SK-N-SH (cell line): Measurements from ENCODE around the gene PKD2L2. TPM values are rescaled to one million over a fixed set of nuclear protein-coding genes. Genes with fewer than 3 reads are reported as not detected.

ENCODE experiments used
- CTCF ChIA-PET: fragments of 300-600, 350-600 bp; formaldehyde crosslinking; extraction: SDS; loops from one replicate; lab custom pipeline; 2021; lab: Yijun Ruan, JAX
- POLR2A ChIA-PET: fragments of 350-600 bp; sonication (Branson Sonifier 250); formaldehyde crosslinking; extraction: SDS; loops from one replicate; lab custom pipeline; 2020; ENCODE audit warnings: antibody characterized with exemption, inconsistent platforms; lab: Yijun Ruan, JAX
- DNase-seq: peaks from one replicate; pipeline ENCODE4 v3.0.0; 2012
- H2AFZ ChIP-seq: fragments of 200-600 bp; sonication (generic); 2 replicates; pipeline ENCODE4 v1.8.1; 2016; ENCODE audit warnings: antibody characterized with exemption, mild to moderate bottlenecking, low read depth
- H3F3A ChIP-seq: fragments of 200-600 bp; sonication (generic); replicated peaks from 2 replicates; pipeline ENCODE3; 2016; ENCODE audit warnings: antibody characterized with exemption, mild to moderate bottlenecking; ENCODE audit not compliant: insufficient read depth
- H3K27ac ChIP-seq, 2 experiments: fragments of 200-500 bp in 1 of 2; fragments of 200-600 bp in 1 of 2; sonication (Bioruptor generic) in 1 of 2; sonication (generic), shearing (Covaris generic) in 1 of 2; 2 replicates each; pipeline versions ENCODE4 v1.5.1 to v1.6.1; 2014 to 2016; ENCODE audit warnings: low read depth in 2 of 2, inconsistent platforms in 1 of 2, low read length in 1 of 2, mild to moderate bottlenecking in 1 of 2, mixed read lengths in 1 of 2
- H3K27me3 ChIP-seq: fragments of 200-600 bp; sonication (generic), shearing (Covaris generic); 2 replicates; pipeline ENCODE4 v1.6.1; 2016; ENCODE audit warnings: mixed run types; ENCODE audit not compliant: insufficient read depth
- H3K36me3 ChIP-seq, 2 experiments: fragments of 200-500 bp in 1 of 2; fragments of 200-600 bp in 1 of 2; sonication (Bioruptor generic) in 1 of 2; sonication (generic) in 1 of 2; replicated peaks in 1 of 2; 2 replicates each; pipeline versions ENCODE3 to v1.5.1; 2014 to 2016; ENCODE audit warnings: low read length in 1 of 2, mild to moderate bottlenecking in 1 of 2; ENCODE audit not compliant: insufficient read depth in 2 of 2, control insufficient read depth in 1 of 2
- H3K4me1 ChIP-seq, 2 experiments: fragments of 200-500 bp in 1 of 2; fragments of 200-600 bp in 1 of 2; sonication (Bioruptor generic) in 1 of 2; sonication (generic), shearing (Covaris generic) in 1 of 2; 2 replicates each; pipeline versions ENCODE4 v1.5.1 to v1.6.1; 2014 to 2016; ENCODE audit warnings: low read depth in 1 of 2, low read length in 1 of 2, mixed run types in 1 of 2; ENCODE audit not compliant: insufficient read depth in 2 of 2, control insufficient read depth in 1 of 2
- H3K4me2 ChIP-seq: fragments of 200-600 bp; sonication (generic), shearing (Covaris generic); 2 replicates; pipeline ENCODE4 v1.6.1; 2017; ENCODE audit warnings: mixed run types
- H3K4me3 ChIP-seq, 2 experiments: fragments of 200-500 bp in 1 of 2; fragments of 200-600 bp in 1 of 2; sonication (Bioruptor generic) in 1 of 2; sonication (generic), shearing (Covaris generic) in 1 of 2; 2 replicates each; pipeline versions ENCODE4 v1.5.1 to v1.8.1; 2014 to 2016; ENCODE audit warnings: low read depth in 2 of 2, inconsistent platforms in 1 of 2, low read length in 1 of 2, mild to moderate bottlenecking in 1 of 2, mixed read lengths in 1 of 2, moderate library complexity in 1 of 2
- H3K79me2 ChIP-seq: fragments of 200-600 bp; sonication (generic); 2 replicates; pipeline ENCODE4 v1.8.1; 2017; ENCODE audit warnings: mild to moderate bottlenecking; ENCODE audit not compliant: insufficient read depth
- H3K9ac ChIP-seq: fragments of 200-600 bp; sonication (generic); 2 replicates; pipeline ENCODE4 v1.6.1; 2017; ENCODE audit warnings: mixed run types
- H3K9me2 ChIP-seq: fragments of 200-600 bp; sonication (generic); 2 replicates; pipeline ENCODE4 v1.6.1; 2017; ENCODE audit warnings: mixed run types
- H3K9me3 ChIP-seq: fragments of 200-600 bp; sonication (generic); 2 replicates; pipeline ENCODE4 v1.6.1; 2017; ENCODE audit warnings: mixed run types, mild to moderate bottlenecking, moderate library complexity
- H4K20me1 ChIP-seq: fragments of 200-600 bp; sonication (generic); 2 replicates; pipeline ENCODE4 v1.6.1; 2017; ENCODE audit warnings: mild to moderate bottlenecking, mixed run types; ENCODE audit not compliant: insufficient read depth
- ELF1 ChIP-seq: IDR thresholded peaks from 2 replicates; pipeline ENCODE4 v1.4.0; 2012
- EP300 ChIP-seq, 2 experiments: IDR thresholded peaks; 2 replicates each; pipeline versions ENCODE4 v1.4.0 to v1.6.1; 2012; ENCODE audit warnings: borderline replicate concordance in 1 of 2, low read depth in 1 of 2, low read length in 1 of 2
- FOSL2 ChIP-seq: IDR thresholded peaks from 2 replicates; pipeline ENCODE4 v1.4.0; 2012; ENCODE audit warnings: low read depth, mild to moderate bottlenecking, moderate library complexity, borderline replicate concordance
- FOXJ3 ChIP-seq: sonication (generic); formaldehyde crosslinking; IDR thresholded peaks from 2 replicates; pipeline ENCODE4 v1.5.1; 2020; ENCODE audit warnings: mild to moderate bottlenecking, missing genetic modification reagents
- FOXM1 ChIP-seq: IDR thresholded peaks from 2 replicates; pipeline ENCODE4 v1.4.0; 2012; ENCODE audit warnings: low read depth, mild to moderate bottlenecking
- GABPA ChIP-seq: IDR thresholded peaks from 2 replicates; pipeline ENCODE4 v1.4.0; 2012; ENCODE audit warnings: low read depth, mild to moderate bottlenecking
- IRF3 ChIP-seq: fragments of 150-350 bp; IDR thresholded peaks from 2 replicates; pipeline ENCODE4 v1.6.1; 2016; ENCODE audit warnings: mild to moderate bottlenecking, low read depth, low read length
- JUND ChIP-seq: IDR thresholded peaks from 2 replicates; pipeline ENCODE4 v1.4.0; 2012
- MEF2A ChIP-seq: IDR thresholded peaks from 2 replicates; pipeline ENCODE4 v1.4.0; 2012; ENCODE audit warnings: low read depth, borderline replicate concordance
- MXI1 ChIP-seq: IDR thresholded peaks from 2 replicates; pipeline ENCODE4 v1.6.1; 2012; ENCODE audit warnings: mild to moderate bottlenecking, low read depth, low read length, improper control_type of control experiment
- NRF1 ChIP-seq: IDR thresholded peaks from 2 replicates; pipeline ENCODE4 v1.6.1; 2012; ENCODE audit warnings: low read depth, mild to moderate bottlenecking, low read length
- POLR2AphosphoS5 ChIP-seq: IDR thresholded peaks from 2 replicates; pipeline ENCODE4 v1.6.1; 2012; ENCODE audit warnings: low read depth, low read length
- SIN3A ChIP-seq: IDR thresholded peaks from 2 replicates; pipeline ENCODE4 v1.6.1; 2012; ENCODE audit warnings: low read depth, mild to moderate bottlenecking, low read length, moderate library complexity, borderline replicate concordance
- TAF1 ChIP-seq: IDR thresholded peaks from 2 replicates; pipeline ENCODE4 v1.6.1; 2012; ENCODE audit warnings: low read depth, mild to moderate bottlenecking, low read length, moderate library complexity, borderline replicate concordance
- TCF12 ChIP-seq: IDR thresholded peaks from 2 replicates; pipeline ENCODE4 v1.4.0; 2012
- TEAD4 ChIP-seq: IDR thresholded peaks from 2 replicates; pipeline ENCODE4 v1.4.0; 2012; ENCODE audit warnings: mild to moderate bottlenecking, borderline replicate concordance; ENCODE audit not compliant: insufficient read depth
- YY1 ChIP-seq: IDR thresholded peaks from 2 replicates; pipeline ENCODE4 v1.4.0; 2012; ENCODE audit warnings: low read depth, mild to moderate bottlenecking
- WGBS: methylation state at CpG from one replicate; pipeline ENCODE4 v1.1.6; 2017; ENCODE audit warnings: low lambda C conversion rate; 5-methylcytosine and 5-hydroxymethylcytosine counted together
- polyA plus RNA-seq, 3 experiments: library from polyadenylated mRNA; depleted of rRNA; stranded (reverse); fragments of >200 nt; gene quantifications; 2 replicates each; pipeline ENCODE4 v1.2.3, GENCODE V29; 2012
- TF ChIP-seq, protein P1 (sequence below): IDR thresholded peaks from 2 replicates; pipeline ENCODE4 v1.6.1; 2012; ENCODE audit warnings: mild to moderate bottlenecking, low read depth, low read length, moderate library complexity
- TF ChIP-seq, protein P2 (sequence below): fragments of 150-350 bp; IDR thresholded peaks from 2 replicates; pipeline ENCODE4 v1.6.1; 2017; ENCODE audit warnings: antibody characterized with exemption, low read length, low read depth, borderline replicate concordance
- TF ChIP-seq, protein P3 (sequence below): fragments of 200-600 bp; sonication (generic); IDR thresholded peaks from 2 replicates; pipeline ENCODE4 v1.6.1; 2017; ENCODE audit warnings: antibody characterized with exemption, mild to moderate bottlenecking, moderate library complexity
- TF ChIP-seq, protein P4 (sequence below): IDR thresholded peaks from 2 replicates; pipeline ENCODE4 v1.4.0; 2012; ENCODE audit warnings: low read depth

Gene PKD2L2
- polyA plus RNA-seq, 1 of the 3 experiments (the other 2 are of a cell fraction), result 0.26 TPM

- CTCF ChIA-PET, result no interaction called here
- Histone ChIP-seq H3K9ac (no peak overlapping the region), H2AFZ (no peak overlapping the region), H3K4me1 (no peaks in the 10 kb centered on the region), H3K79me2 (no peaks in the 10 kb centered on the region), H3K27ac (no peak overlapping the region), H3F3A (peaks cover 3% of the 10 kb centered on the region), H3K9me3 (no peaks in the 10 kb centered on the region), H3K4me3 (no peak overlapping the region), H3K4me2 (no peak overlapping the region), H3K36me3 (no peaks in the 10 kb centered on the region), H3K27me3 (no peaks in the 10 kb centered on the region), H3K9me2 (no peaks in the 10 kb centered on the region), H4K20me1 (no peaks in the 10 kb centered on the region)
- TF ChIP-seq JUND (no peak), SIN3A (no peak), TEAD4 (no peak), YY1 (no peak), MEF2A (no peak), GABPA (no peak), POLR2AphosphoS5 (no peak), TAF1 (no peak), TCF12 (no peak), IRF3 (no peak), MXI1 (no peak)
- TF ChIP-seq, protein P1, sequence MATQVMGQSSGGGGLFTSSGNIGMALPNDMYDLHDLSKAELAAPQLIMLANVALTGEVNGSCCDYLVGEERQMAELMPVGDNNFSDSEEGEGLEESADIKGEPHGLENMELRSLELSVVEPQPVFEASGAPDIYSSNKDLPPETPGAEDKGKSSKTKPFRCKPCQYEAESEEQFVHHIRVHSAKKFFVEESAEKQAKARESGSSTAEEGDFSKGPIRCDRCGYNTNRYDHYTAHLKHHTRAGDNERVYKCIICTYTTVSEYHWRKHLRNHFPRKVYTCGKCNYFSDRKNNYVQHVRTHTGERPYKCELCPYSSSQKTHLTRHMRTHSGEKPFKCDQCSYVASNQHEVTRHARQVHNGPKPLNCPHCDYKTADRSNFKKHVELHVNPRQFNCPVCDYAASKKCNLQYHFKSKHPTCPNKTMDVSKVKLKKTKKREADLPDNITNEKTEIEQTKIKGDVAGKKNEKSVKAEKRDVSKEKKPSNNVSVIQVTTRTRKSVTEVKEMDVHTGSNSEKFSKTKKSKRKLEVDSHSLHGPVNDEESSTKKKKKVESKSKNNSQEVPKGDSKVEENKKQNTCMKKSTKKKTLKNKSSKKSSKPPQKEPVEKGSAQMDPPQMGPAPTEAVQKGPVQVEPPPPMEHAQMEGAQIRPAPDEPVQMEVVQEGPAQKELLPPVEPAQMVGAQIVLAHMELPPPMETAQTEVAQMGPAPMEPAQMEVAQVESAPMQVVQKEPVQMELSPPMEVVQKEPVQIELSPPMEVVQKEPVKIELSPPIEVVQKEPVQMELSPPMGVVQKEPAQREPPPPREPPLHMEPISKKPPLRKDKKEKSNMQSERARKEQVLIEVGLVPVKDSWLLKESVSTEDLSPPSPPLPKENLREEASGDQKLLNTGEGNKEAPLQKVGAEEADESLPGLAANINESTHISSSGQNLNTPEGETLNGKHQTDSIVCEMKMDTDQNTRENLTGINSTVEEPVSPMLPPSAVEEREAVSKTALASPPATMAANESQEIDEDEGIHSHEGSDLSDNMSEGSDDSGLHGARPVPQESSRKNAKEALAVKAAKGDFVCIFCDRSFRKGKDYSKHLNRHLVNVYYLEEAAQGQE, result no peak
- no peak for DNase-seq
- POLR2A ChIA-PET, result no interaction called here
- 90% methylated on average over 7 of the region's 7 CpGs for WGBS
Measured at GRCh38 chr5:137870647-137871339, 18.5 kb upstream of the PKD2L2 start.

- no peaks in the 10 kb centered on the region for H3K4me1 ChIP-seq
- H3K4me3 ChIP-seq, result no peak overlapping the region
- peaks cover 3% of the 10 kb centered on the region for H3F3A ChIP-seq
- ChIA-PET POLR2A (no interaction called here), CTCF (no interaction called here)
- H4K20me1 ChIP-seq, result no peaks in the 10 kb centered on the region
- no peak overlapping the region for H3K9ac ChIP-seq
- no peak overlapping the region for H3K27ac ChIP-seq
- H3K4me2 ChIP-seq, result no peak overlapping the region
- no peak for DNase-seq
- 98% methylated on average over 3 of the region's 3 CpGs for WGBS
- no peak overlapping the region for H2AFZ ChIP-seq
- no peaks in the 10 kb centered on the region for H3K9me3 ChIP-seq
- no peaks in the 10 kb centered on the region for H3K9me2 ChIP-seq
- H3K27me3 ChIP-seq, result no peaks in the 10 kb centered on the region
- H3K36me3 ChIP-seq, result no peaks in the 10 kb centered on the region
- TF ChIP-seq, protein P2, sequence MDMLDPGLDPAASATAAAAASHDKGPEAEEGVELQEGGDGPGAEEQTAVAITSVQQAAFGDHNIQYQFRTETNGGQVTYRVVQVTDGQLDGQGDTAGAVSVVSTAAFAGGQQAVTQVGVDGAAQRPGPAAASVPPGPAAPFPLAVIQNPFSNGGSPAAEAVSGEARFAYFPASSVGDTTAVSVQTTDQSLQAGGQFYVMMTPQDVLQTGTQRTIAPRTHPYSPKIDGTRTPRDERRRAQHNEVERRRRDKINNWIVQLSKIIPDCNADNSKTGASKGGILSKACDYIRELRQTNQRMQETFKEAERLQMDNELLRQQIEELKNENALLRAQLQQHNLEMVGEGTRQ, result no peak
- TF ChIP-seq FOSL2 (no peak), YY1 (no peak), NRF1 (no peak), ELF1 (no peak), EP300 (IDR thresholded peaks at IDR 0.05; ENCODE audit: borderline replicate concordance in 1 of 2, low read depth in 1 of 2, low read length in 1 of 2) (no peak), TEAD4 (no peak), FOXJ3 (CRISPR knock-in tag) (no peak), FOXM1 (no peak)
- TF ChIP-seq, protein P3, sequence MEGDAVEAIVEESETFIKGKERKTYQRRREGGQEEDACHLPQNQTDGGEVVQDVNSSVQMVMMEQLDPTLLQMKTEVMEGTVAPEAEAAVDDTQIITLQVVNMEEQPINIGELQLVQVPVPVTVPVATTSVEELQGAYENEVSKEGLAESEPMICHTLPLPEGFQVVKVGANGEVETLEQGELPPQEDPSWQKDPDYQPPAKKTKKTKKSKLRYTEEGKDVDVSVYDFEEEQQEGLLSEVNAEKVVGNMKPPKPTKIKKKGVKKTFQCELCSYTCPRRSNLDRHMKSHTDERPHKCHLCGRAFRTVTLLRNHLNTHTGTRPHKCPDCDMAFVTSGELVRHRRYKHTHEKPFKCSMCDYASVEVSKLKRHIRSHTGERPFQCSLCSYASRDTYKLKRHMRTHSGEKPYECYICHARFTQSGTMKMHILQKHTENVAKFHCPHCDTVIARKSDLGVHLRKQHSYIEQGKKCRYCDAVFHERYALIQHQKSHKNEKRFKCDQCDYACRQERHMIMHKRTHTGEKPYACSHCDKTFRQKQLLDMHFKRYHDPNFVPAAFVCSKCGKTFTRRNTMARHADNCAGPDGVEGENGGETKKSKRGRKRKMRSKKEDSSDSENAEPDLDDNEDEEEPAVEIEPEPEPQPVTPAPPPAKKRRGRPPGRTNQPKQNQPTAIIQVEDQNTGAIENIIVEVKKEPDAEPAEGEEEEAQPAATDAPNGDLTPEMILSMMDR, result no peak
- TF ChIP-seq, protein P4, sequence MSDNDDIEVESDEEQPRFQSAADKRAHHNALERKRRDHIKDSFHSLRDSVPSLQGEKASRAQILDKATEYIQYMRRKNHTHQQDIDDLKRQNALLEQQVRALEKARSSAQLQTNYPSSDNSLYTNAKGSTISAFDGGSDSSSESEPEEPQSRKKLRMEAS, result no peak
- no peaks in the 10 kb centered on the region for H3K79me2 ChIP-seq
Measured at GRCh38 chr5:137871571-137871970, 17.7 kb upstream of the PKD2L2 start.
